Breast epithelium (tissue), 4 donors: ENCODE measurements around the gene CDKN1C. TPM values are rescaled to one million over a fixed set of nuclear protein-coding genes. Genes with fewer than 3 reads are reported as not detected.

ENCODE experiments used
- DNase-seq, 2 donors: peaks; one replicate each; pipeline ENCODE4 v3.0.0-alpha.2; 2019; ENCODE audit warnings: low spot score in 2 of 2
- H3K27ac ChIP-seq, 2 donors: fragments of 200-600 bp; sonication (generic) in 1 of 2; one replicate each; pipeline ENCODE4 v1.5.1; 2016 to 2019; ENCODE audit warnings: mild to moderate bottlenecking in 1 of 2
- H3K27me3 ChIP-seq, 2 donors: fragments of 200-600 bp; sonication (generic) in 1 of 2; one replicate each; pipeline versions ENCODE4 v1.5.1 to v1.6.0; 2017 to 2019; ENCODE audit warnings: control low read depth in 1 of 2, mild to moderate bottlenecking in 1 of 2
- H3K36me3 ChIP-seq: fragments of 200-600 bp; one replicate; pipeline ENCODE4 v1.5.1; 2019
- H3K4me1 ChIP-seq, 2 donors: fragments of 200-600 bp; sonication (generic); one replicate each; pipeline ENCODE4 v1.5.1; 2016 to 2019; ENCODE audit warnings: control low read depth in 1 of 2
- H3K4me3 ChIP-seq, 3 donors: fragments of 200-600 bp; sonication (generic); 1 replicate in 2 of 3; 2 replicates in 1 of 3; pipeline ENCODE4 v1.5.1; 2016 to 2019; ENCODE audit warnings: mild to moderate bottlenecking in 3 of 3, moderate library complexity in 2 of 3
- H3K9me3 ChIP-seq, 2 donors: fragments of 200-600 bp; sonication (generic) in 1 of 2; one replicate each; pipeline ENCODE4 v1.5.1; 2016 to 2019; ENCODE audit warnings: control low read depth in 1 of 2
- CTCF ChIP-seq, 3 donors: fragments of 450-650 bp; IDR thresholded peaks; one replicate each; pipeline ENCODE4 v1.5.1; 2016 to 2017; ENCODE audit warnings: antibody characterized with exemption in 3 of 3, mild to moderate bottlenecking in 3 of 3, moderate library complexity in 3 of 3
- POLR2A ChIP-seq: fragments of 450-650 bp; IDR thresholded peaks from one replicate; pipeline ENCODE4 v1.6.1; 2016; ENCODE audit warnings: antibody characterized with exemption, mild to moderate bottlenecking, moderate library complexity
- POLR2AphosphoS5 ChIP-seq, 3 donors: sonication (generic); formaldehyde crosslinking; IDR thresholded peaks; one replicate each; pipeline ENCODE4 v1.6.1; 2017; ENCODE audit warnings: antibody characterized with exemption in 3 of 3
- intact Hi-C: fragments of 100-400 bp; cut with DNase I; formaldehyde crosslinking; loops from one replicate; pipeline ENCODE4 v1.15.1; 2023; ENCODE audit warnings: low total_unique reads
- total RNA-seq, 3 donors: library from RNA; depleted of rRNA; stranded (reverse); fragments of >200 nt; gene quantifications; one replicate each; pipeline ENCODE4 v1.1.0, GENCODE V29; 2016

Gene CDKN1C
- total RNA-seq, 3 donors from 2014 or later, result 48.2 to 136 (median 88.8) TPM

- no peaks in the 10 kb centered on the region for H3K36me3 ChIP-seq
- H3K27me3 ChIP-seq, result no peaks in the 10 kb centered on the region
- peaks cover 22 to 33% of the 10 kb centered on the region in 2 donors for H3K4me1 ChIP-seq
- intact Hi-C loops, result no loop called here
- DNase-seq, result no peak
- H3K9me3 ChIP-seq, result no peaks in the 10 kb centered on the region
- no peak for TF ChIP-seq POLR2A
- no peak for TF ChIP-seq CTCF (IDR thresholded peaks at IDR 0.05)
- no peak for TF ChIP-seq POLR2AphosphoS5 (IDR thresholded peaks at IDR 0.05)
- no peak overlapping the region for H3K27ac ChIP-seq
- no peak overlapping the region for H3K4me3 ChIP-seq
Observed at GRCh38 chr11:2915473-2915872, 29.9 kb upstream of the CDKN1C start.

GRCh38 chr11:2914455-2915195 is 29.1 kb upstream of the CDKN1C start:
- Histone ChIP-seq H3K4me1 (peaks cover 22 to 33% of the 10 kb centered on the region in 2 donors), H3K9me3 (no peaks in the 10 kb centered on the region), H3K27ac (peak overlapping the region; percentile 87 to 94), H3K27me3 (no peaks in the 10 kb centered on the region), H3K36me3 (no peaks in the 10 kb centered on the region), H3K4me3 (no peak overlapping the region)
- no peak for DNase-seq
- TF ChIP-seq POLR2AphosphoS5 (IDR thresholded peaks at IDR 0.05) (no peak), CTCF (IDR thresholded peaks at IDR 0.05) (no peak), POLR2A (no peak)
- intact Hi-C loops, result no loop called here

GRCh38 chr11:2913776-2914175 is 28.2 kb upstream of the CDKN1C start:
- H3K36me3 ChIP-seq, result no peaks in the 10 kb centered on the region
- H3K9me3 ChIP-seq, result no peaks in the 10 kb centered on the region
- H3K4me1 ChIP-seq, result peaks cover 22 to 33% of the 10 kb centered on the region in 2 donors
- intact Hi-C loops, result no loop called here
- H3K4me3 ChIP-seq, result no peak overlapping the region
- peak overlapping the region; percentile 87 to 94 for H3K27ac ChIP-seq
- no peaks in the 10 kb centered on the region for H3K27me3 ChIP-seq
- TF ChIP-seq CTCF (IDR thresholded peaks at IDR 0.05) (no peak), POLR2A (no peak), POLR2AphosphoS5 (IDR thresholded peaks at IDR 0.05) (no peak)
- no peak for DNase-seq

- peaks cover 22 to 33% of the 10 kb centered on the region in 2 donors for H3K4me1 ChIP-seq
- peak overlapping the region; percentile 87 to 94 for H3K27ac ChIP-seq
- no peaks in the 10 kb centered on the region for H3K9me3 ChIP-seq
- H3K27me3 ChIP-seq, result no peaks in the 10 kb centered on the region
- intact Hi-C loops, result no loop called here
- H3K36me3 ChIP-seq, result no peaks in the 10 kb centered on the region
- no peak overlapping the region for H3K4me3 ChIP-seq
- DNase-seq, result no peak
- TF ChIP-seq POLR2AphosphoS5 (IDR thresholded peaks at IDR 0.05), result no peak
- peak in 1 of 3 donors; percentile 14 for TF ChIP-seq CTCF (IDR thresholded peaks at IDR 0.05)
- no peak for TF ChIP-seq POLR2A
Observed at GRCh38 chr11:2913019-2913431, 27.4 kb upstream of the CDKN1C start.

- peak; percentile 95 to 96 for DNase-seq
- Histone ChIP-seq H3K36me3 (no peaks in the 10 kb centered on the region), H3K9me3 (no peaks in the 10 kb centered on the region), H3K4me3 (no peak overlapping the region), H3K27me3 (no peaks in the 10 kb centered on the region), H3K27ac (peak overlapping the region; percentile 87 to 94), H3K4me1 (peaks cover 22 to 33% of the 10 kb centered on the region in 2 donors)
- TF ChIP-seq POLR2AphosphoS5 (IDR thresholded peaks at IDR 0.05) (peak in 2 of 3 donors; percentile 60), CTCF (IDR thresholded peaks at IDR 0.05) (no peak)
- intact Hi-C loops, result no loop called here
Observed at GRCh38 chr11:2912498-2912897, 26.9 kb upstream of the CDKN1C start.
